VCaP (cell line): ENCODE data around the gene TRMT11.

Experiments
- H3K27ac ChIP-seq: fragments of 450-650 bp; 2 replicates; pipeline ENCODE4 v1.5.1; 2017
- TF ChIP-seq, protein P1 (sequence below): fragments of 450-650 bp; conservative IDR thresholded peaks from 2 replicates; pipeline ENCODE4 v1.5.1; 2017; ENCODE audit warnings: mild to moderate bottlenecking, moderate library complexity

TRMT11 gene

DNA sequence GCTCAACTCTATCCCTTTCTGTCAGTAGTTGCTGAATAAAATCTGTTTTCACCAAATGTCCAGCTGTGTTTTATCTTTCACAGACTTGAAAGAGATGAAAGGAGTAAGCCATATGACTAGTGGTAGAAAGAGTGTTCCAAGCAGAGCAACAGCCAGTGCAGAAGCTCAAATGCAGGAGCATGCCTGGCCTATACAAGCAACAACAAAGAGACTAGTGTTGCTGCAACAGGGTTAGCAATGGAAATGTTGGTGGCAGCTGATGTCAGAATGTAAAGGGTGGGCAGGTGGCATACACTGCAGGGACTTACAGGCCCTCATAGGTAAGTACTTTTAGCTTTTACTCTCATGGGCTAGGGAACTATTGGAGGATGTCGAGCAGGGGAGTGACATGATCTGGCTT, 35.0 kb upstream of the TRMT11 start:
- H3K27ac ChIP-seq, result no peak overlapping the region
- TF ChIP-seq, protein P1, sequence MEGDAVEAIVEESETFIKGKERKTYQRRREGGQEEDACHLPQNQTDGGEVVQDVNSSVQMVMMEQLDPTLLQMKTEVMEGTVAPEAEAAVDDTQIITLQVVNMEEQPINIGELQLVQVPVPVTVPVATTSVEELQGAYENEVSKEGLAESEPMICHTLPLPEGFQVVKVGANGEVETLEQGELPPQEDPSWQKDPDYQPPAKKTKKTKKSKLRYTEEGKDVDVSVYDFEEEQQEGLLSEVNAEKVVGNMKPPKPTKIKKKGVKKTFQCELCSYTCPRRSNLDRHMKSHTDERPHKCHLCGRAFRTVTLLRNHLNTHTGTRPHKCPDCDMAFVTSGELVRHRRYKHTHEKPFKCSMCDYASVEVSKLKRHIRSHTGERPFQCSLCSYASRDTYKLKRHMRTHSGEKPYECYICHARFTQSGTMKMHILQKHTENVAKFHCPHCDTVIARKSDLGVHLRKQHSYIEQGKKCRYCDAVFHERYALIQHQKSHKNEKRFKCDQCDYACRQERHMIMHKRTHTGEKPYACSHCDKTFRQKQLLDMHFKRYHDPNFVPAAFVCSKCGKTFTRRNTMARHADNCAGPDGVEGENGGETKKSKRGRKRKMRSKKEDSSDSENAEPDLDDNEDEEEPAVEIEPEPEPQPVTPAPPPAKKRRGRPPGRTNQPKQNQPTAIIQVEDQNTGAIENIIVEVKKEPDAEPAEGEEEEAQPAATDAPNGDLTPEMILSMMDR, result no peak

DNA sequence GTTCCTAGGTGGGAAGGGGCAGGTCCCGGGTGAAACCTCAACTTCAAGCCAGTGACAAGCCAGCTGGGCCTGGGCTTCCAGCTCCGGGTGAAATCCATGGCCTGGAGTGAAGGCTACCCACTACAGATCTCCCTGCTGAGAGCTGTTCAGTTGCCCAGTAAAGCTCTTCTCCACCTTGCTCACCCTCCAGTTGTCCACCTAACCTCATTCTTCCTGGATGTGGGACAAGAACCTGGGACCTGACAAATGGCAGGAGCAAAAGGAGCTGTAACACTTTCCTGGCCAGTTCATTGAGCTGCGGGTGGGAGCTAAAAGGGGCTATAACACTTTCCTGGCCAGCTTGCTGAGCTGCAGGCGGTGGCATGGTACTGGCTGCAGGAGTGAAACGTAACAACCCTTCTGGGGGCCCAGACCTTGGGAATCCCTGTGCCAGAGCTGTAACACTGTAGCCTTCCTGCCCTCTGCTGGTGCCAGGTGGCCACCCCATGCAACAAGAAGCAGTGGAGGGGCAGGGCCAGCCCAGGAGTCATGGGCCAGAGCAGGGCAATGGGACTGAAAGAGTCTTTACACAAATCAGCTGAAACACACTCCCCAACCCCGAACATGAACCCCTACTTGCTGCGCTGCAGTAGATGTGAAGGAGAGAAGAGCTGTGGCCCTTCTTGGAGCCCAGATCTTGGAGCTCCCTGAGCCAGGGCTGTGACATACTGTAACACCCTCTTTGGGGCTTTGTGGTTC, 33.4 kb upstream of the TRMT11 start:
- TF ChIP-seq, protein P1, result no peak
- no peak overlapping the region for H3K27ac ChIP-seq

DNA sequence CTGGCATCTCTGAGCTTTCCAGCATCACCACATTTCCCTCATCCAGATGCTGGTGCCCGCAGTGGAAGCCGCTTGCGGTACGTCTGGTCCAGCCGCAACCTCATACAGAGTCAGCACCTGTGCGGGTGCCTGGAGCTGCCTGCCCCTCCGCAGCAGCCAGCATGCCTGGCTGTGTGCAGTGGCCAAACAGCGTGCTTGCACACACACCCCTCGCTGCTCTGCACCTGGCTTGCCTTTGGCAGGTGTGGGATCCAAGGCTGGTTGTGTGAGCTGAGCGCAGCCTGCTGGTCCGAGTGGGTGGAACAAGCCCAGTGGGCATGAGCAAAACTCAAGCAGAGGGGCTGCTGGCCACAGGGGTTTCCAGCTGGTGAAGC, 32.9 kb upstream of the TRMT11 start:
- H3K27ac ChIP-seq, result no peak overlapping the region
- TF ChIP-seq, protein P1, result peak; percentile 52

DNA sequence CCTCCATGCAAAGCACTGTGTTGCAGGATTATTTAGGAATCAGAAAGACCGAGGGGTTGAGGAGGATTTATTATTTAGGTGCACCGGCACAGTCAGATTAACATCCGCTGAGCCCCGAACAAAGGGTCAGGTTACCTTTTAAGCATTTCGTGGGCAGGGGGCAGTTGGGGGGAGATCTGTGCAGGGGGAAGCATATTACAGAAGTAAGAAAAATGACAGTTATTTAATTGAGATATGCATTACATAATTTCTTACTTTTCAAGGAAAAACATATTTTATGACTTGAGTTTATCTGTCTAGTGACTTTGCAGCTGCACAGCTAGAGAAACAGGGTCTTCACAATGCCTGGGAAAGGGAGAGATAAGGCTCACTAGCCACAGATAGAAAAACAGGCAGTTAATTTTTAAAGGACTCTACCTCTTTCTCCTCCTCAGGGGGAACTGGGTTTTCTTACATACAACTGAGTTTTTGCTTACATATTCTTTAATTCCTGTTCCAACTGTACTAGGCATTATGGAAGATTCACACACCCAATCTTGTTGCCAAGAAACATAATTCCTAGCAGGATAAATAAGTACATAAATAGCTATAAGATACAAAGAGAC, 31.5 kb upstream of the TRMT11 start:
- no peak overlapping the region for H3K27ac ChIP-seq
- TF ChIP-seq, protein P1, result no peak

DNA sequence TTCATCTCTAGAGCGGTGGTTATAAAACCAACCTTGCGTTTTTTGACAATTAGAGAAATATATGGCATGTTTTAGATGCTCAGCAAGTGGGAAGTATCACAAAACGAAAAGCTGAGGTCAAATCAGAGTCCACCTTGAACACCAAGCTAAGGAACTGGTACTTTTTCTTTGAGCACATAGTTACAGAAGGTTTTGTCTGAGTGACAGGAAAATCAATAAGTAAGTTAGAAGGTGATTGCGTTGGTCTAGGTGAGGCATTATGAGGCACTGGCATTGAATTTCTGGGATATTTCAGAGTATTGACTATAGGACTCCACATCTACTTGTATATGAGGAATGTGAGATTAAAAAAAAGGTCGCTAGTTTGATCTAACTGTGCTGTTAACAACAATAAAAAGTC, 30.4 kb upstream of the TRMT11 start:
- peak overlapping the region; percentile 92 for H3K27ac ChIP-seq
- TF ChIP-seq, protein P1, result no peak

DNA sequence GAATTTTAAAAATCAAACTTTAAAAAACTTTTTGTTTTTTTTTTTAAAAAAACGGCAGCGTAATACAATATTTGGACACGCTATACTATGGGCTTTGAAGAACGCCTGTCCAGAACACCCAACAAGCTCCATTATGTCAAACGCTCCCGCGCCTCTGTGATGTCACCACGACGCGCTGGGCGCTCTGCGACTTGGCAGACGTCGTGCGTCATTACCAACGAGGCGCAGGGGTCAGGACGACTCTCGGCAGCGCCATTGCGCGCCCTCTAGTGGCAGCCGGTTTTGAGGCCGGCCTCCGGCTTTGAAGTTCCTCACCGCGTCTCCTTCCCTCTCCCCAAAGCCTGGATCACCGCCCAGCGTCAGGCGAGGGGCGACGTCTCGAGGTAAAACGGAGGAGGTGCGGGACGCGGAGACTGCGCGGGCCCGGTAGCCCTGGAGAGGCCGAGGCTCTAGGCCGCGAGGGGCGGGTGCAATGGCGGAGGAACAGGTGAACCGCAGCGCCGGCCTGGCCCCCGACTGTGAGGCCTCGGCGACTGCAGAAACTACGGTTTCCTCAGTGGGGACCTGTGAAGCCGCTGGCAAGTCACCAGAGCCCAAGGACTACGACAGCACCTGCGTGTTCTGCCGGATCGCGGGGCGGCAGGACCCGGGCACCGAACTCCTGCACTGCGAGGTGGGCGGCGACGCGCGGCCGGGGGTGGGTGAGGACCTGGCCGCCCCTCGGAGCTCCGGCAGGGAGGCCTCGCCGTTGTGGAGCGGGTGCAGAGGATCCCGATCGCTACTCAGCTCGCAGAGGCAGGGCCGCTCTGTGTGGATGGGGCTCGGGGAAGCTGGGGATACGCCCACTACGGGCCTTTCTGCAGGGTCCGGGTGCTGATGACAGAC, 29.6 kb upstream of the TRMT11 start, which contains the start of gene HINT3:
TSS of gene HINT3 (plus strand) at position 265 of the 885 bp plus-strand sequence. CDS start at position 473, 208 bp downstream.
- H3K27ac ChIP-seq, result peak within 1 kb of the TSS; percentile 92
- TF ChIP-seq, protein P1, result peak; percentile 98

DNA sequence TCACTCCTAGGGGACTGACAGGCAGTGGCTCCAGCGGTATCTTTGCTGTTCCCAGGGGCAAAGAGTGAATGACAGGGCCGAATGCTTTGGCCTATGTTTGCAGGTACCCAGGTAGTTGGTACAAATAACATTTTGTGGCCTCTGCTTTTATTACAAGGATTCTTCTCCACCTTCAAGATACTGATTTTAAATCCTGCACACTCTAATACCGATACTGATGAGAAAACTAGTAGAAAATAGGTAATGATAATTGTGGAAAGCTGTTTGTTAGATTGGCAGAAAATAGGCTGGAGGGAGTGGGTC, 29.0 kb upstream of the TRMT11 start:
- peak overlapping the region; percentile 92 for H3K27ac ChIP-seq
- TF ChIP-seq, protein P1, result no peak
